GM10248 (cell line): Measurements from ENCODE around the gene FXYD3.

Source experiments
- CTCF ChIA-PET: fragments of 300-600 bp; sonication (Branson Sonifier 250); formaldehyde crosslinking; extraction: SDS; loops from one replicate; lab custom pipeline; 2021; ENCODE audit warnings: antibody characterized with exemption; lab: Yijun Ruan, JAX
- POLR2A ChIA-PET: fragments of 350-650 bp; sonication (Branson Sonifier 250); formaldehyde crosslinking; extraction: SDS; loops from one replicate; lab custom pipeline; 2020; ENCODE audit warnings: antibody characterized with exemption; lab: Yijun Ruan, JAX
- DNase-seq: peaks from one replicate; pipeline ENCODE4 v3.0.0; 2012; ENCODE audit errors: extremely low spot score
- CTCF ChIP-seq: IDR thresholded peaks from 2 replicates; pipeline ENCODE4 v1.5.1; 2012; ENCODE audit warnings: mild to moderate bottlenecking, low read depth; ENCODE audit errors: extremely low read depth, missing control alignments, control extremely low read depth

FXYD3 gene

GRCh38 chr19:35162471-35163326 lies 47.1 kb downstream of the FXYD3 start:
- POLR2A ChIA-PET, result interaction anchor here (0.6 kb wide), 1 partner anchor 13 kb away, joined by 3 read pairs; no protein-coding TSS in a partner anchor
- CTCF ChIA-PET, result interaction anchor here (1.1 to 2.3 kb wide), 4 partner anchors 10 to 52 kb away, joined by 3 to 6 read pairs (median 4); no protein-coding TSS in a partner anchor
- TF ChIP-seq CTCF, result no peak
- DNase-seq, result no peak

GRCh38 chr19:35164418-35164817 lies 48.8 kb downstream of the FXYD3 start:
- POLR2A ChIA-PET, result no interaction called here
- DNase-seq, result no peak
- TF ChIP-seq CTCF, result no peak
- CTCF ChIA-PET, result no interaction called here

- POLR2A ChIA-PET, result no interaction called here
- CTCF ChIA-PET, result no interaction called here
- TF ChIP-seq CTCF, result no peak
- DNase-seq, result no peak
These were observed 49.8 kb downstream of the FXYD3 start for GRCh38 chr19:35165200-35166058.

- no peak for DNase-seq
- TF ChIP-seq CTCF, result no peak
- CTCF ChIA-PET, result interaction anchor here (1.2 to 1.3 kb wide), 2 partner anchors 14 to 100 kb away, joined by 3 read pairs; no protein-coding TSS in a partner anchor
- POLR2A ChIA-PET, result no interaction called here
These were observed 50.8 kb downstream of the FXYD3 start for GRCh38 chr19:35166100-35167063.

GRCh38 chr19:35167251-35168119 lies 51.9 kb downstream of the FXYD3 start:
- no peak for TF ChIP-seq CTCF
- ChIA-PET POLR2A (no interaction called here), CTCF (interaction anchor here (0.9 to 1.3 kb wide), 5 partner anchors 13 to 102 kb away, joined by 3 to 4 read pairs (median 3); partner anchors contain the start of genes FXYD5 and USF2)
- DNase-seq, result no peak
